WTC11 (cell line): ENCODE results near the gene S100A7.

Experiments
- TF ChIP-seq, protein P1 (sequence below): fragments of 200-600 bp; IDR thresholded peaks from 2 replicates; pipeline ENCODE4 v1.8.0; 2022; ENCODE audit warnings: antibody characterized with exemption
- TF ChIP-seq, protein P2 (sequence below): sonication (generic); formaldehyde crosslinking; IDR thresholded peaks from 2 replicates; pipeline ENCODE4 v1.8.1; 2022; ENCODE audit warnings: missing genetic modification reagents, borderline replicate concordance

- TF ChIP-seq, protein P1, sequence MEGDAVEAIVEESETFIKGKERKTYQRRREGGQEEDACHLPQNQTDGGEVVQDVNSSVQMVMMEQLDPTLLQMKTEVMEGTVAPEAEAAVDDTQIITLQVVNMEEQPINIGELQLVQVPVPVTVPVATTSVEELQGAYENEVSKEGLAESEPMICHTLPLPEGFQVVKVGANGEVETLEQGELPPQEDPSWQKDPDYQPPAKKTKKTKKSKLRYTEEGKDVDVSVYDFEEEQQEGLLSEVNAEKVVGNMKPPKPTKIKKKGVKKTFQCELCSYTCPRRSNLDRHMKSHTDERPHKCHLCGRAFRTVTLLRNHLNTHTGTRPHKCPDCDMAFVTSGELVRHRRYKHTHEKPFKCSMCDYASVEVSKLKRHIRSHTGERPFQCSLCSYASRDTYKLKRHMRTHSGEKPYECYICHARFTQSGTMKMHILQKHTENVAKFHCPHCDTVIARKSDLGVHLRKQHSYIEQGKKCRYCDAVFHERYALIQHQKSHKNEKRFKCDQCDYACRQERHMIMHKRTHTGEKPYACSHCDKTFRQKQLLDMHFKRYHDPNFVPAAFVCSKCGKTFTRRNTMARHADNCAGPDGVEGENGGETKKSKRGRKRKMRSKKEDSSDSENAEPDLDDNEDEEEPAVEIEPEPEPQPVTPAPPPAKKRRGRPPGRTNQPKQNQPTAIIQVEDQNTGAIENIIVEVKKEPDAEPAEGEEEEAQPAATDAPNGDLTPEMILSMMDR, result no peak
- TF ChIP-seq, protein P2, sequence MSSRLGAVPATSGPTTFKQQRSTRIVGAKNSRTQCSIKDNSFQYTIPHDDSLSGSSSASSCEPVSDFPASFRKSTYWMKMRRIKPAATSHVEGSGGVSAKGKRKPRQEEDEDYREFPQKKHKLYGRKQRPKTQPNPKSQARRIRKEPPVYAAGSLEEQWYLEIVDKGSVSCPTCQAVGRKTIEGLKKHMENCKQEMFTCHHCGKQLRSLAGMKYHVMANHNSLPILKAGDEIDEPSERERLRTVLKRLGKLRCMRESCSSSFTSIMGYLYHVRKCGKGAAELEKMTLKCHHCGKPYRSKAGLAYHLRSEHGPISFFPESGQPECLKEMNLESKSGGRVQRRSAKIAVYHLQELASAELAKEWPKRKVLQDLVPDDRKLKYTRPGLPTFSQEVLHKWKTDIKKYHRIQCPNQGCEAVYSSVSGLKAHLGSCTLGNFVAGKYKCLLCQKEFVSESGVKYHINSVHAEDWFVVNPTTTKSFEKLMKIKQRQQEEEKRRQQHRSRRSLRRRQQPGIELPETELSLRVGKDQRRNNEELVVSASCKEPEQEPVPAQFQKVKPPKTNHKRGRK (CRISPR knock-in tag), result no peak
Measured at GRCh38 chr1:153434746-153435455, 25.6 kb downstream of the S100A7 start.
